HG03558 (cell line): ENCODE data around the gene WFDC10A.
"Not testable (repeated sequence)": the region's sequence is repeated elsewhere in the genome, so short reads cannot be mapped to it uniquely, and the experiment has no call there.

Experiments used
- ATAC-seq: cut with Tn5 transposase; IDR thresholded peaks from one replicate; pipeline ENCODE4 v1.9.1; 2021; ENCODE audit warnings: moderate number of reproducible peaks; ENCODE audit not compliant: unreplicated experiment; ENCODE audit errors: extremely low read depth

Gene WFDC10A

DNA sequence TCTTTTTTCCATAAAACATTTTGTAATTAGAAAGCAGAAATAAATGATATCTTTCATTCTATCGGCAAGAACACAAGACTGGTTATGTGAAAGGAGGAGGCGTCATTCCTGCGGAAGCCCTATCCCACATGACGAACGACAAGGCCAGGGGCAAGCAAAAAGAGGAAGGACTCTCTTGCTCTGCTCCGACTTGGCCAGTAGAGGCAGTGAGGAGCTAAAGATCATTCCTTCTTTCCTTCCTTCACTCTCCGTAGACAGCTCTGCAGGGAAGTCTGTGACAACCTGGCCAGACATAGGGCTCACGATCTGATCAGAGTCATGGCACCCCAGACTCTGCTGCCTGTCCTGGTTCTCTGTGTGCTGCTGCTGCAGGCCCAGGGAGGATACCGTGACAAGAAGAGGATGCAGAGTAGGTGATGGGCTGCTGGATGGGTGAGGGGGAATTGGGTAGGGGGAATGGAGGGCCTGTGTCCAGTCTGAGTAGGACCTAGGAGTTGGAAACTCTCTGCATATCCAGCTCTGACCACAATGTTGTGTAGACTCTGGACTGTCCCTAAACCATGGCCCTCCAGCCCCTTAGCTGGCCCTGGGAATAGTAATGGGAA lies at the start of gene WFDC10A:
Gene WFDC10A, plus strand, starts transcription at position 244 of the 605 bp plus-strand sequence. Its CDS starts 75 bp downstream, at position 319.
- ATAC-seq = no peak

DNA sequence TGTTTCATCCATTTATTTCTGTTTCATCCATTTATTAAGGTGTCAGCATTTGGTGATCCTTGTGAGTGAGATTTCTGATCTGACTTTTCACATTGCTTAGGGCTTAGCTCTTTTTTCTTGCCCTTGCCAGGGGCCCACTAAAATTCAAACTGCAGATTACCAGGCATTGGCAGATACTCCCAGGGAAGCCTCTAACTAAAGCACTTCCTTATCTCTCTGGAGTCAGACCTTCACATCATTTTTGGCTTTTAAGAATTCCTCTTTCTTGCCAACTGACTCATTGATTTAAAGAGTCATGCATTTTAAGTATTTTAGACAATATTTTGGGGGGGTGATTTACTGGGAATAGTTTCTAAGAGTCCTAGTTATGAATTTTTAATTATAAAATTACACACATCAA lies 47.8 kb upstream of the WFDC10A start:
- ATAC-seq = no peak

DNA sequence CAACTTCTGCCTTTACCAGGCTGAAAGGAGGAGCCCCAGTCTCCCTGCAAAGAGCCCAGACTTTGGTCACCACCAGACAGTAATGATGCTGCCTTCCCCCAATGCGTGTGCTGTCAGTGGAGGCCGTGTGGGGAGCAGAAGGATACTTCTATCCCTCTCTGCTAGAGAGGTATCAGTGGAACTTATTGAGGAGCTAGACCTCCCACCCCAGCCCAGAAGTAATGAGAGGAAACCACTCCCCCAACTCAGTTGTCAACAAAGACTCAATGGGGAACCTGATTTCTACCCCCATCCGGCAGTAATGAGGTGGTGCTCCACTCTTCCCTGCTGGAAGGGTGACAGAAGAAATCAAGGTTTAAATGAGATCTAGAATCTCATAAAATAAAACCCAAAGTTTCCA lies 46.0 kb upstream of the WFDC10A start:
- ATAC-seq = no peak

DNA sequence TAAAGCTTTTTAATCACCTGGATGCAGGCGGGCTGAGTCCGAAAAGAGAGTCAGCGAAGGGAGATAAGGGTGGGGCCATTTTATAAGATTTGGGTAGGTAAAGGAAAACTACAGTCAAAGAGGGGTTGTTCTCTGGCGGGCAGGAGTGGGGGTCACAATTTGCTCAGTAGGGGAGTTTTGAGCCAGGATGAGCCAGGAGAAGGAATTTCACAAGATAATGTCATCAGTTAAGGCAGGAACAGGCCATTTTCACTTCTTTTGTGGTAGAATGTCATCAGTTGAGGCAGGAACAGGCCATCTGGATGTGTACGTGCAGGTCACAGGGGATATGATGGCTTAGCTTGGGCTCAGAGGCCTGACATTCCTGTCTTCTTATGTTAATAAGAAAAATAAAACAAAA lies 45.2 kb upstream of the WFDC10A start:
- ATAC-seq = not testable (repeated sequence)

DNA sequence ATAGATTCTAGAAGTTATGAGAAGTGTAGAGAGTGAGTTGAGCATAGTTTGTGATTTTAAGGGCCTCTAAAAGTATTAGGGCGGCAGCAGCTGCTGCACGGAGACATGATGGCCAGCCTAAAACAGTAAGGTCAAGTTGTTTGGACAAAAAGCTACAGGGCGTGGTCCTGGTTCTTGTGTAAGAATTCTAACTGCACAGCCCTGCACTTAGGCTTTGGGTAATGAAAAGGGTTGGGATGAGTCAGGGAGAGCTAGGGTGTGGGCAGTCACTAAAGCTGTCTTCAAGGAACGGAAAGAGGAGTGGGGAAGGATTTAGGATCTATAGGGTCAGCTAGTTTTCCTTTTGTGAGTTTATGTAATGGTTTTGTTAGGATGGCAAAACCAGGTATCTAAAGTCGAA lies 43.6 kb upstream of the WFDC10A start:
- not testable (repeated sequence) for ATAC-seq

DNA sequence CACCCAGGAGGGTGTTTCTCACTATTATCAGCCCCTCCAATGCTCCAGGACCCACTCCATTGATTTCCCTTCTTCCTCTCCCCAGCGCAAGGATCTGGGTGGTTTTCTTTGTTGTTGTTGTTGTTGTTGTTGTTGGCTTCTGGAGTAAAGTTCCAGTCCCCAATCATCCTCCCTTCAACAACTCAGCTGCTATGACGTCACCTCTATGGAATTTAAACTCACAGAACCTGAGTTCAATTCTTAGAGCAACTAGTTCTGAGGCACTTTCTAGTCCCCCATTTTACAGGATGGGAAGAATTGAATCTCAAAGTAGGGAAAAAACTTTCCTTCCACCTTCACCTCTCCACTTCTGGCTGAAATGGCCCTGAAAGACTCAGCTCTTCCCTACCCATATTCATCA lies 40.7 kb upstream of the WFDC10A start:
- no peak for ATAC-seq

GRCh38 chr20:45589725-45590124 lies 39.8 kb upstream of the WFDC10A start:
- no peak for ATAC-seq

GRCh38 chr20:45592574-45593189 lies 36.9 kb upstream of the WFDC10A start:
- no peak for ATAC-seq

DNA sequence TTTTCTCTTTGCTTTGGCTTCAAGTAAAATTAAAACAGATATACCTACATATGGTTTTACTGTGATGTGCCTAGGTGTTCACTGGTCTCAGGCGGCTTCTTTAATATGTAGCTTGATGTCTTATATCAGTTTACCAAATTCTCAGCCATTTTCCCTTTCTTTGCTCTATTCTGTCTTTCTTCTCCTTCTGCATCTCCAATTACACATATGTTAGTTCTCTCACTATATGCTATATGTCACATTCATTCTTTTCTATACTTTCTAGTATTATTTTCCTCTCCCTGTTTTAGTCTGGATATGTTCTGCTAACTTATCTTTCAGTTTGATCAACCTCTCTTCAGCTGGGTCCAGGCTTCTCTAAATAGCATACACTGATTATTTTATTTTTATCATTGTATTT lies 36.0 kb upstream of the WFDC10A start:
- ATAC-seq = no peak

DNA sequence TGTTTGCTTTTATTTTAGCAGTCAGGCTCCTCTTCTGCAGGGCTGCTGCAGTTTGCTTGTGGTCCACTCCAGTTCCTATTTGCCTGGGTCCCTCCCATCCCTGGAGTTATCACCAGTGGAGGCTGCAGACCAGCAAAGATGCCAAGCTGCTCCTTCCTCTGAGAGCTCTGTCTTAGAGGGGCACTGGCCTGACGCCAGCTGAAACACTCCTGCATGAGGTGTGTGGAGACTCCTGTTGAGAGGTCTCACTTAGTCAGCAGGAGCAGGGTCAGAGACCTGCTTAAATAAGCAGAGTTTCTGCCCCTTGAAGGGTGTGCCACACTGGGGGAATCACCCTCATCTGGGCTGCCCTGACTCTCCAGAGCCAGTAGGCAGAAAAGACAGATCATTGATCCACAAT lies 34.3 kb upstream of the WFDC10A start:
- no peak for ATAC-seq

- no peak for ATAC-seq
These were observed 21.7 kb upstream of the WFDC10A start for GRCh38 chr20:45607810-45608209.

DNA sequence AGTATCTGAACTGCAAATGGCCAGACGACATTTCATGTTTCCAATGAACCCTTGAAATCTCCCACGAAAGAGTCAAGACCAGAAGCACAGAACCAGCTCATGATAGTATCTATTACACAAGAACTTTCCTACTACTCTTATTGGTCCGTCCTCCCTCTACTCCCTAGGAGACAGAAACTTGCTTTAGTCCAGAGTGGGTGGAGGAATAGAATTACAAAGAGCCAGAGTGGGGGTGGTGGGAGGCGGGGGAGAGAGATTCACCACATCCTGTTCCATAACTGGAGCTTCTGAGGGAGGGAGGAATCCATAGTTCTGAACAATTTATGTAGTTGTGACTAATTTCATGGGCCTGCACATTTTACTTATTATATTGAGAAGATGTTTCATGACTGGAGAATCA lies 18.5 kb upstream of the WFDC10A start:
- ATAC-seq = no peak

- no peak for ATAC-seq
These were observed 17.2 kb upstream of the WFDC10A start for GRCh38 chr20:45612314-45612713.

GRCh38 chr20:45617591-45617990 lies 11.9 kb upstream of the WFDC10A start:
- no peak for ATAC-seq

DNA sequence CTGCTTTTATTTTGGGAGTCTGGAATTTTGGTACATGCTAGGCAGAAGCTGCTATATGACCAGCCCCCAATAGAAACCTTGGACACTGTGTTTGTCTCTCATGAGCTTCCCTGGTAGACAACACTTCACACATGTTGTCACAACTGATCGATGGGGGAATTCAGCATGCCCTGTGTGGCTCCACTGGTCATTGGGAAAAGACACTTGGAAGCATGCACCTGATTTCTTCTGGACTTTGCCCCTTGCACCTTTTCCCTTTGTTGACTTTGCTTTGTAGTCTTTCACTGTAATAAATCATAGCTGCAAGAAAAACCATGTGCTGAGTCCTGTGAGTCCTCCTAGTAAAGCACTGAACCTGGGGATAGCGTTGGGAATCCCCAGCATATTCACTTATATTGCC lies 7.9 kb upstream of the WFDC10A start:
- ATAC-seq = no peak

- ATAC-seq = no peak
These were observed 3.0 kb upstream of the WFDC10A start for GRCh38 chr20:45626540-45626939.

DNA sequence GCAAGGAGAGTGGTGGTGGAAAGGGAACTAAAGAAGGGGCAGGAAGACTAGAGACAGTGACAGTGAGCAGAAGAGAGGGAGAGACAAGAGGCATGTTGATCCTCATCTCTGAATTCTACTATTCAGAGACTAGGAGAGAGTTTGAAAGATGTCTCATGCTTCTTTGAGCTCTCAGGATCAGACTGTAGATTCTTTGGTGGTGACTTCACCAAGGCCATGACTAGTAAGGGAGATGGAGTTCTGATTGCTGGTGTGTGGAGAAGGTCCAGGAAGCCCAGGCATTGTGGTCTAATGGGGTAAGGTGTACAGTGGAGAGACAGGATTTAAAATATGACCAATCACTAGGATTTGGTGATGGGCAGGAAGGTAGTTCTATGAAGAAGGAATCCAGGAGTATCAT lies 832 bp downstream of the WFDC10A start:
- ATAC-seq = no peak

DNA sequence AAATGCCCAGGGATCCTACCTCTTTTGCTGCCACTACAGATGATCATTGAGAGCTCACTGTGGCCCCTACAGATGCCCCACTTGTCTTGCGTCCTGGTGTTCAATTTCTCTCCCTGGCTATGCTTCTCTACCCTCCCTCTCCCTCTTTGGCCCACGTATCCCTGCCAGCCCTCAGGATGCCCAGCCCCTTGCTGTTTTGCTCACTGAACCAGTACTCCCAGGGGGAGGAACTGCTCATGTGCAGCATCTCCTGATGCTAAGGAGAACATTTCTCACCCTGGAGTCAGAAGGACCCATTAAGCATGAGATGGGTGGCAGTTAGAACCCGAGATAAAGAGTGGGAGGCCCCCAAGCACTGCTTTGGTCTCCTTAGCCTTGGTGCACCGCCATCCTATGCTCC lies 1.6 kb downstream of the WFDC10A start, which contains the start of gene WFDC9:
Gene WFDC9, minus strand, starts transcription at position 101 of the 400 bp plus-strand sequence. CDS start 21,103 bp downstream, outside the sequence.
- no peak for ATAC-seq

DNA sequence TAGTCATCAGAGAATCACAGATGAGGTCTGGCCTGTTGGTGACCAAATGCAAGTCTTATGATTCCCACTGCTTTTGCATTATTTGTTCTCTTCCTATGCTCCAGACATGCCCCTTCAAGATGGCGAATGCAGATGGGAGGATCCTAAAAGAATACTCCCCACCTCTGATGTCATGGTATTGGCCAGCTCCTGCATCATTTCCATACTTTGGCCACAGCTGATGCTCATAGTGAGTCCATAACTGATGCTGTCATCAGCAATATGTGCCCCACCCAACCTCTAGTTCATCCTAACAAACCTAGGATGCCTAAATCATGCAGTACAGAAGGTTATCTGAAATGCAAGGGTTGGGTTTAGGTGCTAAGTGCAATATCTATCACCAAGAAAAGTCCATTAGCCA lies 7.0 kb downstream of the WFDC10A start:
- no peak for ATAC-seq

- ATAC-seq = no peak
These were observed 10.1 kb downstream of the WFDC10A start for GRCh38 chr20:45639687-45640086.

- not testable (repeated sequence) for ATAC-seq
These were observed 11.5 kb downstream of the WFDC10A start for GRCh38 chr20:45641076-45641475.

DNA sequence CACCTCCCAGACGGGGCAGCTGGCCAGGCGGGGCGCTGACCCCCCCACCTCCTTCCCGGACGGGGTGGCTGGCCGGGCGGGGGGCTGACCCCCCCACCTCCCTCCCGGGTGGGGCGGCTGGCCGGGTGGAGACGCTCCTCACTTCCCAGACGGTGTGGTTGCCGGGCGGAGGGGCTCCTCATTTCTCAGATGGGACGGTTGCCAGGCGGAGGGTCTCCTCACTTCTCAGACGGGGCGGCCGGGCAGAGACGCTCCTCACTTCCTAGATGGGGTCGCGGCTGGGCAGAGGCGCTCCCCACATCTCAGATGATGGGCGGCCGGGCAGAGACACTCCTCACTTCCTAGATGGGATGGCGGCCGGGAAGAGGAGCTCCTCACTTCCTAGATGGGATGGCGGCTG lies 16.3 kb downstream of the WFDC10A start:
- not testable (repeated sequence) for ATAC-seq
